Astrocyte of the cerebellum (primary cell): ENCODE measurements around the gene UBE2M.
"Not testable (repeated sequence)": the region's sequence is repeated elsewhere in the genome, so short reads cannot be mapped to it uniquely, and the experiment has no call there.

Experiments used
- DNase-seq: peaks from one replicate; pipeline ENCODE4 v3.0.0-alpha.2; 2011; ENCODE audit warnings: low read depth
- H3K4me3 ChIP-seq: 2 replicates; pipeline ENCODE4 v1.5.1; 2011; ENCODE audit warnings: mild to moderate bottlenecking, low read depth, low read length, moderate library complexity
- CTCF ChIP-seq: IDR thresholded peaks from 2 replicates; pipeline ENCODE4 v1.5.1; 2012; ENCODE audit warnings: low read length, low read depth, moderate library complexity, mild to moderate bottlenecking; ENCODE audit errors: missing control alignments
- in situ Hi-C: cut with HindIII; loops from 2 replicates; pipeline ENCODE4 v1.10.0; 2017; ENCODE audit warnings: low sequenced_read_pairs

The UBE2M gene

GRCh38 chr19:58543826-58544590, 14.4 kb downstream of the UBE2M start, which contains the start of gene TRIM28:
Gene TRIM28, plus strand, starts transcription at chr19:58544064. Its CDS starts 694 bp downstream, at chr19:58544758.
- H3K4me3 ChIP-seq = peak within 1 kb of the TSS; percentile 77
- peak; percentile 99 for DNase-seq
- in situ Hi-C loops = no loop called here
- TF ChIP-seq CTCF = no peak

- H3K4me3 ChIP-seq, in situ Hi-C loops, DNase-seq: not testable (repeated sequence)
Observed at GRCh38 chr19:58542641-58543372, 15.6 kb downstream of the UBE2M start.

GRCh38 chr19:58539169-58539559, 19.2 kb downstream of the UBE2M start:
- H3K4me3 ChIP-seq, in situ Hi-C loops, DNase-seq: not testable (repeated sequence)

- peak overlapping the region; percentile 24 for H3K4me3 ChIP-seq
- in situ Hi-C loops = no loop called here
- TF ChIP-seq CTCF = no peak
- DNase-seq = no peak
Observed at GRCh38 chr19:58538257-58539168, 19.9 kb downstream of the UBE2M start.

- no peak for TF ChIP-seq CTCF
- no peak for DNase-seq
- H3K4me3 ChIP-seq = no peak overlapping the region
- in situ Hi-C loops = no loop called here
Observed at GRCh38 chr19:58536852-58537798, 21.3 kb downstream of the UBE2M start.

GRCh38 chr19:58535857-58536256, 22.6 kb downstream of the UBE2M start:
- H3K4me3 ChIP-seq = no peak overlapping the region
- TF ChIP-seq CTCF = no peak
- in situ Hi-C loops = no loop called here
- DNase-seq = no peak
